Left ventricle myocardium inferior (tissue), 1 donor: ENCODE measurements around the gene CHRM4. TPM values are rescaled to one million over a fixed set of nuclear protein-coding genes. Genes with fewer than 3 reads are reported as not detected.

ENCODE experiments used
- DNase-seq: peaks from one replicate; pipeline ENCODE4 v3.0.0-alpha.2; 2020
- H3K27ac ChIP-seq: fragments of 200-600 bp; replicated peaks from 2 replicates; pipeline ENCODE4 v1.8.0; 2021
- H3K27me3 ChIP-seq: fragments of 200-600 bp; 2 replicates; pipeline ENCODE4 v1.8.0; 2021; ENCODE audit warnings: low read depth
- H3K36me3 ChIP-seq: fragments of 200-600 bp; 2 replicates; pipeline ENCODE4 v1.8.0; 2021
- H3K4me1 ChIP-seq: fragments of 200-600 bp; 2 replicates; pipeline ENCODE4 v1.8.0; 2021
- H3K4me3 ChIP-seq: fragments of 200-600 bp; 2 replicates; pipeline ENCODE4 v1.8.0; 2021; ENCODE audit warnings: mild to moderate bottlenecking, moderate library complexity
- H3K9me3 ChIP-seq: fragments of 200-600 bp; replicated peaks from 2 replicates; pipeline ENCODE4 v1.8.0; 2021
- CTCF ChIP-seq: fragments of 200-600 bp; IDR thresholded peaks from 2 replicates; pipeline ENCODE4 v1.8.0; 2021; ENCODE audit warnings: antibody characterized with exemption, mild to moderate bottlenecking, borderline replicate concordance
- intact Hi-C: fragments of 100-400 bp; cut with micrococcal nuclease; formaldehyde crosslinking; loops from one replicate; pipeline ENCODE4 v1.11.0; 2022
- total RNA-seq: library from RNA; stranded (reverse); fragmentation: NEBNext Ultra II Directional; extraction: Animal tissue kit (Norgen Biotek cat#: 25700); gene quantifications from one replicate; pipeline ENCODE4 v1.2.1, GENCODE V29; 2021
- donor health status: DM: no; HTN: yes; CAD: no; lungs with severe emphysema.

The CHRM4 gene
- total RNA-seq, 1 donor from 2014 or later = not detected

GRCh38 chr11:46363031-46363407, 28.6 kb downstream of the CHRM4 start:
- peak overlapping the region; percentile 94 for H3K27ac ChIP-seq
- H3K4me3 ChIP-seq = peak overlapping the region; percentile 67
- no peaks in the 10 kb centered on the region for H3K27me3 ChIP-seq
- DNase-seq = peak; percentile 70
- peaks cover 85% of the 10 kb centered on the region for H3K4me1 ChIP-seq
- no peak for TF ChIP-seq CTCF
- peaks cover 9% of the 10 kb centered on the region for H3K36me3 ChIP-seq
- no peaks in the 10 kb centered on the region for H3K9me3 ChIP-seq
- intact Hi-C loops = no loop called here

GRCh38 chr11:46362156-46363030, 29.2 kb downstream of the CHRM4 start:
- Histone ChIP-seq H3K27ac (peak overlapping the region; percentile 94), H3K36me3 (peaks cover 5% of the 10 kb centered on the region), H3K4me3 (peak overlapping the region; percentile 67), H3K9me3 (no peaks in the 10 kb centered on the region), H3K4me1 (peaks cover 85% of the 10 kb centered on the region), H3K27me3 (no peaks in the 10 kb centered on the region)
- intact Hi-C loops = no loop called here
- TF ChIP-seq CTCF = no peak
- DNase-seq = peak; percentile 19

GRCh38 chr11:46361283-46362155, 30.1 kb downstream of the CHRM4 start:
- intact Hi-C loops = no loop called here
- Histone ChIP-seq H3K4me1 (peaks cover 85% of the 10 kb centered on the region), H3K9me3 (no peaks in the 10 kb centered on the region), H3K36me3 (peaks cover under 1% of the 10 kb centered on the region), H3K27me3 (no peaks in the 10 kb centered on the region), H3K4me3 (peak overlapping the region; percentile 67), H3K27ac (peak overlapping the region; percentile 94)
- no peak for TF ChIP-seq CTCF
- peak; percentile 75 for DNase-seq

GRCh38 chr11:46360878-46361277, 30.7 kb downstream of the CHRM4 start:
- H3K27me3 ChIP-seq = no peaks in the 10 kb centered on the region
- H3K9me3 ChIP-seq = no peaks in the 10 kb centered on the region
- peak overlapping the region; percentile 94 for H3K27ac ChIP-seq
- intact Hi-C loops = no loop called here
- TF ChIP-seq CTCF = no peak
- peak overlapping the region; percentile 67 for H3K4me3 ChIP-seq
- H3K4me1 ChIP-seq = peaks cover 80% of the 10 kb centered on the region
- H3K36me3 ChIP-seq = peaks cover 6% of the 10 kb centered on the region
- DNase-seq = no peak

GRCh38 chr11:46359953-46360352, 31.6 kb downstream of the CHRM4 start:
- Histone ChIP-seq H3K27me3 (no peaks in the 10 kb centered on the region), H3K9me3 (no peaks in the 10 kb centered on the region), H3K36me3 (peaks cover 6% of the 10 kb centered on the region), H3K4me1 (peaks cover 71% of the 10 kb centered on the region), H3K4me3 (no peak overlapping the region), H3K27ac (peak overlapping the region; percentile 94)
- DNase-seq = no peak
- intact Hi-C loops = no loop called here
- no peak for TF ChIP-seq CTCF
